Trophoblast cell (in vitro differentiated cells and primary cell): ENCODE measurements around the gene SIK2.
A peak's percentile ranks its signal among the peaks of the same experiment; 100 is the strongest.
"Not testable (repeated sequence)": the region's sequence is repeated elsewhere in the genome, so short reads cannot be mapped to it uniquely, and the experiment has no call there.

Experiments
- DNase-seq, 2 donors: peaks; one replicate each; pipeline ENCODE4 v3.0.0-alpha.2; 2016
- H2AFZ ChIP-seq: 2 replicates; pipeline ENCODE4 v1.6.1; 2013; ENCODE audit warnings: low read length, moderate library complexity, mild to moderate bottlenecking; ENCODE audit not compliant: insufficient read depth, poor library complexity
- H2AK5ac ChIP-seq: 2 replicates; pipeline ENCODE4 v1.6.1; 2013; ENCODE audit warnings: mild to moderate bottlenecking, low read length
- H2BK120ac ChIP-seq: 2 replicates; pipeline ENCODE4 v1.6.1; 2013; ENCODE audit warnings: low read length, mild to moderate bottlenecking, moderate library complexity; ENCODE audit not compliant: insufficient read depth, poor library complexity
- H2BK12ac ChIP-seq: 2 replicates; pipeline ENCODE4 v1.6.1; 2013; ENCODE audit warnings: mild to moderate bottlenecking, low read length, moderate library complexity
- H2BK5ac ChIP-seq: 2 replicates; pipeline ENCODE4 v1.6.1; 2013; ENCODE audit warnings: low read length, low read depth, moderate library complexity, mild to moderate bottlenecking; ENCODE audit not compliant: poor library complexity
- H3K14ac ChIP-seq: 2 replicates; pipeline ENCODE4 v1.6.1; 2013; ENCODE audit warnings: mild to moderate bottlenecking, low read length
- H3K18ac ChIP-seq: 2 replicates; pipeline ENCODE4 v1.6.1; 2013; ENCODE audit warnings: mild to moderate bottlenecking, low read length
- H3K23ac ChIP-seq: 2 replicates; pipeline ENCODE4 v1.6.1; 2013; ENCODE audit warnings: low read length
- H3K27ac ChIP-seq: 2 replicates; pipeline ENCODE4 v1.5.1; 2013; ENCODE audit warnings: low read depth, mild to moderate bottlenecking, inconsistent platforms, low read length, moderate library complexity
- H3K27me3 ChIP-seq: 2 replicates; pipeline ENCODE4 v1.6.1; 2013; ENCODE audit warnings: inconsistent platforms, mild to moderate bottlenecking, low read length, moderate library complexity; ENCODE audit not compliant: insufficient read depth
- H3K36me3 ChIP-seq, 2 experiments: 1 replicate in 1 of 2; 2 replicates in 1 of 2; pipeline ENCODE4 v1.6.1; 2013; ENCODE audit warnings: low read length in 2 of 2, mild to moderate bottlenecking in 2 of 2, moderate library complexity in 1 of 2; ENCODE audit not compliant: insufficient read depth in 2 of 2, control insufficient read depth in 1 of 2
- H3K4ac ChIP-seq: 2 replicates; pipeline ENCODE4 v1.6.1; 2013; ENCODE audit warnings: low read depth, mild to moderate bottlenecking, low read length, moderate library complexity
- H3K4me1 ChIP-seq, 2 experiments: 1 replicate in 1 of 2; 2 replicates in 1 of 2; pipeline ENCODE4 v1.6.1; 2013; ENCODE audit warnings: low read length in 2 of 2, mild to moderate bottlenecking in 2 of 2, moderate library complexity in 1 of 2; ENCODE audit not compliant: insufficient read depth in 2 of 2, control insufficient read depth in 1 of 2
- H3K4me2 ChIP-seq: 2 replicates; pipeline ENCODE4 v1.6.1; 2013; ENCODE audit warnings: inconsistent platforms, mild to moderate bottlenecking, low read length, moderate library complexity
- H3K4me3 ChIP-seq: 2 replicates; pipeline ENCODE4 v1.5.1; 2013; ENCODE audit warnings: mild to moderate bottlenecking, low read depth, low read length, inconsistent platforms
- H3K79me1 ChIP-seq: one replicate; pipeline ENCODE4 v1.6.1; 2013; ENCODE audit warnings: low read length
- H3K79me2 ChIP-seq: 2 replicates; pipeline ENCODE4 v1.6.1; 2013; ENCODE audit warnings: low read length, mild to moderate bottlenecking; ENCODE audit not compliant: control insufficient read depth, insufficient read depth, poor library complexity
- H3K9ac ChIP-seq: 2 replicates; pipeline ENCODE4 v1.6.1; 2013; ENCODE audit warnings: mild to moderate bottlenecking, low read length
- H3K9me3 ChIP-seq: 2 replicates; pipeline ENCODE4 v1.6.1; 2013; ENCODE audit warnings: low read depth, mild to moderate bottlenecking, control low read depth, inconsistent platforms, low read length; ENCODE audit not compliant: insufficient read depth
- H4K12ac ChIP-seq: 2 replicates; pipeline ENCODE4 v1.6.1; 2013; ENCODE audit warnings: low read depth, mild to moderate bottlenecking, low read length, moderate library complexity
- H4K8ac ChIP-seq: 2 replicates; pipeline ENCODE4 v1.6.1; 2013; ENCODE audit warnings: low read depth, mild to moderate bottlenecking, low read length, moderate library complexity
- H4K91ac ChIP-seq: one replicate; pipeline ENCODE4 v1.6.1; 2013; ENCODE audit warnings: low read depth, mild to moderate bottlenecking, low read length, moderate library complexity
- WGBS: extraction: QIAGEN DNeasy Blood & Tissue Kit; methylation state at CpG from one replicate; pipeline ENCODE4 v1.1.7; 2013; ENCODE audit warnings: missing lambda C conversion rate; ENCODE audit not compliant: insufficient read length, insufficient coverage; ENCODE audit errors: extremely low coverage; 5-methylcytosine and 5-hydroxymethylcytosine counted together

Gene SIK2

DNA sequence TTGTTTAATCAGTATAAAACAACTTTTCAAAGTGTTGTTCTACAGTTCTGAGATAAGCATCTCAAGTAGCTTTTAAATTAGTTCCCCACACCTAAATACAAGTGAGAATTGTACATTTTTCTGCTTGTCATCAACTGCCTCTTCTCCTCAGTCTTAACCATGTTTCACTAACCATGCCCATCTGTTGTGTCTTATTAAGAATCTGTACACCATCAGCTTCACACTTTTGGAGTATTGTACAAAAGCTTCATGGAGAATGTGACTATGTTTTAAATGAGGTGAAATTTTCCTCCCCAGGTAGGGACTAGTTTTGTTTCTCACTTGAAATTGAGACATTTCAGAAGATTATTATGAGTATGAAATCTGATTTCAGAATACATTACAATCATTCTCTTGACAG is 52.4 kb downstream of the SIK2 start:
- H2AK5ac ChIP-seq, result no peak overlapping the region
- no peaks in the 10 kb centered on the region for H3K36me3 ChIP-seq
- H2BK5ac ChIP-seq, result no peak overlapping the region
- H3K4me1 ChIP-seq, result no peaks in the 10 kb centered on the region
- no peak overlapping the region for H2BK120ac ChIP-seq
- H2AFZ ChIP-seq, result no peak overlapping the region
- DNase-seq, result no peak
- no peak overlapping the region for H3K4me3 ChIP-seq
- H3K79me1 ChIP-seq, result no peaks in the 10 kb centered on the region
- H4K91ac ChIP-seq, result no peak overlapping the region
- no peaks in the 10 kb centered on the region for H3K27me3 ChIP-seq
- no peak overlapping the region for H3K4me2 ChIP-seq
- H3K18ac ChIP-seq, result no peak overlapping the region
- H3K23ac ChIP-seq, result no peak overlapping the region
- no peaks in the 10 kb centered on the region for H3K9me3 ChIP-seq
- no peak overlapping the region for H2BK12ac ChIP-seq
- no peak overlapping the region for H3K14ac ChIP-seq
- no peak overlapping the region for H3K9ac ChIP-seq
- H4K8ac ChIP-seq, result no peak overlapping the region
- H4K12ac ChIP-seq, result no peak overlapping the region
- H3K27ac ChIP-seq, result no peak overlapping the region
- no peak overlapping the region for H3K4ac ChIP-seq
- no peaks in the 10 kb centered on the region for H3K79me2 ChIP-seq

DNA sequence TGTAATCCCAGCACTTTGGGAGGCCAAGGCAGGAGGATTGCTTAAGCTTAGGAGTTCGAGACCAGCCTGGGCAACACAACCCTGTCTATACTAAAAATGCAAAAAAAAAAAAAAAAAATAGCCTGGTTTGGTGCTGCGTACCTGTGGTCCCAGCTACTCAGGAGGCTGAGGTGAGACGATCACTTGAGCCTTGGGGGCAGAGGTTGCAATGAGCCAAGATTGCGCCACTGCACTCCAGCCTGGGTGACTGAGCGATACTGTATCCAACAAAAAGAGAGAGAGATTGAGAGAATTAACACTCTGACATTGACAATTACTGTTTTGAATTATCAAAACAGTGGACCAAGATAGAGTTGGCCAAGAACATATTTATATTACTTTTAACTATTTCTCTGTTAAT is 53.7 kb downstream of the SIK2 start:
- Histone ChIP-seq H2AFZ (no peak overlapping the region), H3K79me2 (no peaks in the 10 kb centered on the region), H3K9ac (no peak overlapping the region), H2BK120ac (no peak overlapping the region), H3K4ac (no peak overlapping the region), H3K14ac (no peak overlapping the region), H4K12ac (no peak overlapping the region), H3K27me3 (no peaks in the 10 kb centered on the region), H3K9me3 (no peaks in the 10 kb centered on the region), H3K79me1 (no peaks in the 10 kb centered on the region), H3K4me1 (no peaks in the 10 kb centered on the region), H2BK12ac (no peak overlapping the region), H3K36me3 (no peaks in the 10 kb centered on the region), H3K4me3 (no peak overlapping the region), H3K18ac (no peak overlapping the region), H4K91ac (no peak overlapping the region), H3K23ac (no peak overlapping the region), H3K27ac (no peak overlapping the region), H4K8ac (no peak overlapping the region), H3K4me2 (no peak overlapping the region), H2AK5ac (no peak overlapping the region), H2BK5ac (no peak overlapping the region)
- no CpG with 5 or more reads among the region's 5 CpGs for WGBS
- DNase-seq, result peak; percentile 68 to 73

GRCh38 chr11:111657905-111658304 is 55.7 kb downstream of the SIK2 start:
- H3K4me1 ChIP-seq, H3K9me3 ChIP-seq, H4K8ac ChIP-seq, H2BK5ac ChIP-seq, H3K9ac ChIP-seq, H3K36me3 ChIP-seq, H2BK12ac ChIP-seq, H4K12ac ChIP-seq, H2BK120ac ChIP-seq, H3K79me2 ChIP-seq, H3K79me1 ChIP-seq, H3K4me2 ChIP-seq, H3K27ac ChIP-seq, H4K91ac ChIP-seq, H3K4ac ChIP-seq, H3K18ac ChIP-seq, H2AFZ ChIP-seq, H2AK5ac ChIP-seq, H3K27me3 ChIP-seq, H3K14ac ChIP-seq, DNase-seq, H3K23ac ChIP-seq, H3K4me3 ChIP-seq: not testable (repeated sequence)
- no CpG with 5 or more reads among the region's 8 CpGs for WGBS

GRCh38 chr11:111658493-111658892 is 56.2 kb downstream of the SIK2 start:
- H3K14ac ChIP-seq, H4K91ac ChIP-seq, H3K4me3 ChIP-seq, H3K9me3 ChIP-seq, H2BK120ac ChIP-seq, DNase-seq, H4K8ac ChIP-seq, H3K4me1 ChIP-seq, H2AFZ ChIP-seq, H3K27me3 ChIP-seq, H2BK5ac ChIP-seq, H3K4ac ChIP-seq, H3K9ac ChIP-seq, H3K4me2 ChIP-seq, H3K23ac ChIP-seq, H2BK12ac ChIP-seq, H3K36me3 ChIP-seq, H2AK5ac ChIP-seq, H4K12ac ChIP-seq, H3K79me2 ChIP-seq, H3K79me1 ChIP-seq, H3K27ac ChIP-seq, H3K18ac ChIP-seq: not testable (repeated sequence)
- no CpG with 5 or more reads among the region's 3 CpGs for WGBS
